B cell (primary cell): Measurements from ENCODE around the gene APBA2. TPM values are rescaled to one million over a fixed set of nuclear protein-coding genes. Genes with fewer than 3 reads are reported as not detected.

Experiments
- ATAC-seq: fragments of 200-7000 bp; cut with Tn5 transposase; one replicate; pipeline ENCODE4 v1.10.0; 2021; ENCODE audit warnings: low read depth, mild to moderate bottlenecking, moderate number of reproducible peaks, moderate library complexity
- CTCF ChIA-PET: fragments of 350-600 bp; sonication (Branson Sonifier 250); formaldehyde crosslinking; loops from one replicate; lab custom pipeline; 2021; ENCODE audit warnings: antibody characterized with exemption, inconsistent platforms; lab: Charles Lee
- POLR2A ChIA-PET: fragments of 350-600 bp; sonication (Branson Sonifier 250); formaldehyde crosslinking; loops from one replicate; lab custom pipeline; 2021; ENCODE audit warnings: antibody characterized with exemption; lab: Charles Lee
- DNase-seq: peaks from one replicate; pipeline ENCODE4 v3.0.0; 2013
- H2AFZ ChIP-seq: 2 replicates; pipeline ENCODE4 v1.6.1; 2012; ENCODE audit warnings: mild to moderate bottlenecking, low read depth, low read length; ENCODE audit not compliant: insufficient read depth, poor library complexity, severe bottlenecking
- H3K27ac ChIP-seq, 2 donors: 1 replicate in 1 of 2; 2 replicates in 1 of 2; pipeline ENCODE4 v1.5.1; 2012 to 2013; ENCODE audit warnings: low read length in 2 of 2, mild to moderate bottlenecking in 2 of 2, moderate library complexity in 1 of 2
- H3K27me3 ChIP-seq, 4 experiments: fragments of 200-600 bp in 1 of 4; sonication (generic) in 1 of 4; replicated peaks in 1 of 4; 1 replicate in 2 of 4; 2 replicates in 2 of 4; pipeline versions ENCODE4 v1.6.1 to v1.7.0; 2013 to 2016; ENCODE audit warnings: low read length in 3 of 4, mild to moderate bottlenecking in 2 of 4, mixed read lengths in 1 of 4, moderate library complexity in 1 of 4; ENCODE audit not compliant: insufficient read depth in 4 of 4, control insufficient read depth in 3 of 4; ENCODE audit errors: control extremely low read depth in 1 of 4
- H3K36me3 ChIP-seq, 2 experiments: replicated peaks in 1 of 2; 1 replicate in 1 of 2; 2 replicates in 1 of 2; pipeline versions ENCODE4 v1.6.1 to v1.7.1; 2013; ENCODE audit warnings: low read length in 1 of 2; ENCODE audit not compliant: insufficient read depth in 2 of 2, control insufficient read depth in 1 of 2; ENCODE audit errors: control extremely low read depth in 1 of 2, extremely low read depth in 1 of 2
- H3K4me1 ChIP-seq, 2 donors: fragments of 200-600 bp in 1 of 2; sonication (generic) in 1 of 2; 1 replicate in 1 of 2; 2 replicates in 1 of 2; pipeline versions ENCODE4 v1.5.1 to v1.6.1; 2013 to 2017; ENCODE audit warnings: low read length in 2 of 2; ENCODE audit not compliant: control insufficient read depth in 2 of 2, insufficient read depth in 2 of 2
- H3K4me2 ChIP-seq: replicated peaks from 2 replicates; pipeline ENCODE3; 2012; ENCODE audit warnings: mild to moderate bottlenecking, low read depth, low read length; ENCODE audit not compliant: poor library complexity, severe bottlenecking
- H3K4me3 ChIP-seq, 5 experiments: fragments of 200-600 bp in 1 of 5; sonication (generic) in 1 of 5; 1 replicate in 3 of 5; 2 replicates in 2 of 5; pipeline versions ENCODE4 v1.5.1 to v1.7.0; 2011 to 2016; ENCODE audit warnings: low read length in 4 of 5, mild to moderate bottlenecking in 4 of 5, low read depth in 2 of 5, control low read depth in 1 of 5, moderate library complexity in 1 of 5; ENCODE audit not compliant: insufficient read depth in 1 of 5; ENCODE audit errors: control extremely low read depth in 1 of 5, extremely low read depth in 1 of 5
- H3K79me2 ChIP-seq: fragments of 200-600 bp; sonication (generic); one replicate; pipeline ENCODE4 v1.6.0; 2016; ENCODE audit warnings: low read length; ENCODE audit not compliant: control insufficient read depth, insufficient read depth
- H3K9ac ChIP-seq: fragments of 200-600 bp; sonication (generic); 2 replicates; pipeline ENCODE4 v1.6.1; 2017; ENCODE audit warnings: mild to moderate bottlenecking, low read length, moderate library complexity
- H3K9me3 ChIP-seq, 3 donors: one replicate each; pipeline versions ENCODE4 v1.6.1 to v1.7.1; 2013; ENCODE audit warnings: low read length in 2 of 3; ENCODE audit not compliant: control insufficient read depth in 2 of 3, insufficient read depth in 1 of 3; ENCODE audit errors: control extremely low read depth in 1 of 3
- H4K20me1 ChIP-seq: 2 replicates; pipeline ENCODE4 v1.6.0; 2012; ENCODE audit warnings: mild to moderate bottlenecking, low read length; ENCODE audit not compliant: insufficient read depth, control insufficient read depth, poor library complexity, severe bottlenecking
- H3K27ac Mint-ChIP-seq: one replicate; pipeline ENCODE4 v1.8.0; 2021; ENCODE audit warnings: mixed read lengths
- H3K27me3 Mint-ChIP-seq: one replicate; pipeline ENCODE4 v1.8.0; 2021; ENCODE audit warnings: mixed read lengths
- H3K4me1 Mint-ChIP-seq: one replicate; pipeline ENCODE4 v1.8.0; 2021; ENCODE audit warnings: mixed read lengths
- H3K4me3 Mint-ChIP-seq: one replicate; pipeline ENCODE4 v1.8.0; 2021; ENCODE audit warnings: mixed read lengths
- H3K9me3 Mint-ChIP-seq: one replicate; pipeline ENCODE4 v1.8.0; 2022; ENCODE audit warnings: mixed read lengths; ENCODE audit not compliant: insufficient read depth
- EZH2 ChIP-seq: IDR thresholded peaks from 2 replicates; pipeline ENCODE4 v1.6.1; 2012; ENCODE audit warnings: borderline replicate concordance, low read depth, mild to moderate bottlenecking, moderate library complexity, low read length; ENCODE audit not compliant: insufficient read depth, poor library complexity, severe bottlenecking
- WGBS: methylation state at CpG from one replicate; pipeline ENCODE4 v1.1.5; 2013; ENCODE audit warnings: missing lambda C conversion rate; ENCODE audit not compliant: insufficient coverage; 5-methylcytosine and 5-hydroxymethylcytosine counted together
- intact Hi-C: fragments of 100-400 bp; cut with micrococcal nuclease; formaldehyde crosslinking; loops from one replicate; pipeline ENCODE4 v1.10.0; 2022
- polyA plus RNA-seq: library from polyadenylated mRNA; depleted of rRNA; stranded (reverse); fragments of >200 nt; gene quantifications from 2 replicates; pipeline ENCODE4 v1.2.3, GENCODE V29; 2012
- total RNA-seq, 2 donors: library from RNA; stranded (reverse); fragments of 120-200 nt in 1 of 2; gene quantifications; 1 replicate in 1 of 2; 2 replicates in 1 of 2; pipeline versions ENCODE4 v1.2.3 to v1.2.4, GENCODE V29; 2013 to 2022
- TF ChIP-seq, protein P1 (sequence below): fragments of 200-600 bp; IDR thresholded peaks from one replicate; pipeline ENCODE4 v1.8.0; 2022; ENCODE audit warnings: antibody characterized with exemption, mild to moderate bottlenecking

Gene APBA2
- total and polyA plus RNA-seq, 2 donors (not counting 1 experiment from before 2014, with no cell fraction given) = 0.19 TPM; not detected in 1

DNA sequence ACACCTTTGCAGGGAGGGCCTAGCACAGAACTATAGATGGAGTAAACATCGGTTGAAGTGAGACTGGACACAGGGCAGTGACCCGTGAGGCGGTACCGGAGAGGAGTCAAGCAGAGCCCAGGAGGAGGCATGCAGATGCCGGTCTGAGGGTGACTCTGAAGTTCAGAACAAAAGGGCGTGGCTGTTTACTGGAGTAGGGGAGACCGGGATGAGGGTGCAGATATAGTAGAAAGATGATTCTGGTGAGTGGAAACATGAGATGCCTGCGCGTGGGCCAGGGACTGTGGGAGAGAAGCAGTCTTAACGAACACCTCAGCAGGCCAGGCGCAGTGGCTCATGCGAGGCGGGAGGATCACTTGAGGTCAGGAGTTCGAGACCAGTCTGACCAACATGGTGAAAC lies 270.7 kb downstream of the APBA2 start:
- H3K4me2 ChIP-seq = no peak overlapping the region
- H3K4me3 ChIP-seq = no peak overlapping the region
- 98% methylated on average over 14 of the region's 14 CpGs for WGBS
- intact Hi-C loops = no loop called here
- no peak overlapping the region for H3K9ac ChIP-seq
- peaks cover 0 to 20% (median 0%) of the 10 kb centered on the region in 3 donors for H3K9me3 ChIP-seq
- DNase-seq (no peak), ATAC-seq (no peak)
- Mint-ChIP-seq H3K27ac (no peak overlapping the region), H3K4me3 (no peak overlapping the region), H3K4me1 (no peaks in the 10 kb centered on the region), H3K27me3 (peaks cover 13% of the 10 kb centered on the region), H3K9me3 (peaks cover 12% of the 10 kb centered on the region)
- no peaks in the 10 kb centered on the region for H3K4me1 ChIP-seq
- H3K36me3 ChIP-seq = no peaks in the 10 kb centered on the region
- no peak for TF ChIP-seq EZH2
- TF ChIP-seq, protein P1, sequence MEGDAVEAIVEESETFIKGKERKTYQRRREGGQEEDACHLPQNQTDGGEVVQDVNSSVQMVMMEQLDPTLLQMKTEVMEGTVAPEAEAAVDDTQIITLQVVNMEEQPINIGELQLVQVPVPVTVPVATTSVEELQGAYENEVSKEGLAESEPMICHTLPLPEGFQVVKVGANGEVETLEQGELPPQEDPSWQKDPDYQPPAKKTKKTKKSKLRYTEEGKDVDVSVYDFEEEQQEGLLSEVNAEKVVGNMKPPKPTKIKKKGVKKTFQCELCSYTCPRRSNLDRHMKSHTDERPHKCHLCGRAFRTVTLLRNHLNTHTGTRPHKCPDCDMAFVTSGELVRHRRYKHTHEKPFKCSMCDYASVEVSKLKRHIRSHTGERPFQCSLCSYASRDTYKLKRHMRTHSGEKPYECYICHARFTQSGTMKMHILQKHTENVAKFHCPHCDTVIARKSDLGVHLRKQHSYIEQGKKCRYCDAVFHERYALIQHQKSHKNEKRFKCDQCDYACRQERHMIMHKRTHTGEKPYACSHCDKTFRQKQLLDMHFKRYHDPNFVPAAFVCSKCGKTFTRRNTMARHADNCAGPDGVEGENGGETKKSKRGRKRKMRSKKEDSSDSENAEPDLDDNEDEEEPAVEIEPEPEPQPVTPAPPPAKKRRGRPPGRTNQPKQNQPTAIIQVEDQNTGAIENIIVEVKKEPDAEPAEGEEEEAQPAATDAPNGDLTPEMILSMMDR = no peak
- no peak overlapping the region for H2AFZ ChIP-seq
- no peaks in the 10 kb centered on the region for H3K79me2 ChIP-seq
- ChIA-PET POLR2A (no interaction called here), CTCF (no interaction called here)
- H4K20me1 ChIP-seq = no peaks in the 10 kb centered on the region
- H3K27ac ChIP-seq = no peak overlapping the region
- H3K27me3 ChIP-seq = no peaks in the 10 kb centered on the region

DNA sequence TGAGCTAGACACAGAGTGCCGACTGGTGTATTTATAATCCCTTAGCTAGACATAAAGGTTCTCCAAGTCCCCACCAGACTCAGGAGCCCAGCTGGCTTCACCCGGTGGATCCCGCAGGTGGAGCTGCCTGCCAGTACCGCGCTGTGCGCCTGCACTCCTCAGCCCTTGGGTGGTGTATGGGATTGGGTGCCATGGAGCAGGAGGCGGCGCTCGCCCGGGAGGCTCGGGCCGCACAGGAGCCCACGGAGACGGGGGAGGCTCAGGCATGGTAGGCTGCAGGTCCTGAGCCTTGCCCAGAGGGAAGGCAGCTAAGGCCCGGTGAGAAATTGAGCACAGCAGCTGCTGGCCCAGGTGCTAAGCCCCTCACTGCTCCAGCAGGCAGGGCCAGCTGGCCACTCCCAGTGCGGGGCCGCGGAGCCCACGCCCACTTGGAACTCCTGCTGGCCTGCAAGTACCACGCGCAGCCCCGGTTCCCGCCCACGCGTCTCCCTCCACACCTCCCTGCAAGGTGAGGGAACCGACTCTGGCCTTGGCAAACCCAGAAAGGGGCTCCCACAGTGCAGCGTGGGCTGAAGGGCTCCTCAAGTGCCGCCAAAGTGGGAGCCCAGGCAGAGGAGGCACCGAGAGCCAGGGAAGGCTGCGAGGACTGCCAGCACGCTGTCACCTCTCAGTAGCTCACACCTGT lies 274.1 kb downstream of the APBA2 start:
- no peaks in the 10 kb centered on the region for H3K79me2 ChIP-seq
- peaks cover 13% of the 10 kb centered on the region for H3K27me3 Mint-ChIP-seq
- 96% methylated on average over 25 of the region's 31 CpGs for WGBS
- H3K27ac ChIP-seq = no peak overlapping the region
- no peak overlapping the region for H3K4me3 Mint-ChIP-seq
- H3K27me3 ChIP-seq = no peaks in the 10 kb centered on the region
- H3K4me1 Mint-ChIP-seq = no peaks in the 10 kb centered on the region
- H3K4me2 ChIP-seq = no peak overlapping the region
- no peak overlapping the region for H2AFZ ChIP-seq
- intact Hi-C loops = no loop called here
- no peak overlapping the region for H3K27ac Mint-ChIP-seq
- no peaks in the 10 kb centered on the region for H3K4me1 ChIP-seq
- no peaks in the 10 kb centered on the region for H4K20me1 ChIP-seq
- H3K9me3 Mint-ChIP-seq = peaks cover 10% of the 10 kb centered on the region
- ChIA-PET CTCF (no interaction called here), POLR2A (no interaction called here)
- no peak for DNase-seq
- no peak for ATAC-seq
- no peaks in the 10 kb centered on the region for H3K36me3 ChIP-seq
- no peak overlapping the region for H3K4me3 ChIP-seq
- H3K9me3 ChIP-seq = peaks cover 0 to 29% (median 0%) of the 10 kb centered on the region in 3 donors
- TF ChIP-seq EZH2 = no peak
- no peak overlapping the region for H3K9ac ChIP-seq
